BE2C (cell line): ENCODE data around the gene CORO2B.

Experiments used
- DNase-seq: peaks from one replicate; pipeline ENCODE4 v3.0.0-alpha.2; 2020
- H3K27me3 ChIP-seq: fragments of 250-450 bp; sonication (Bioruptor Pico); 2 replicates; pipeline ENCODE4 v1.5.1; 2020; ENCODE audit warnings: mild to moderate bottlenecking
- H3K36me3 ChIP-seq: fragments of 250-450 bp; sonication (Bioruptor Pico); 2 replicates; pipeline ENCODE4 v1.5.1; 2020; ENCODE audit warnings: mild to moderate bottlenecking
- H3K4me1 ChIP-seq: fragments of 250-450 bp; sonication (Bioruptor Pico); 2 replicates; pipeline ENCODE4 v1.5.1; 2020
- H3K4me3 ChIP-seq: 2 replicates; pipeline ENCODE4 v1.5.1; 2011; ENCODE audit warnings: low read depth, low read length
- H3K9me3 ChIP-seq: fragments of 250-450 bp; sonication (Bioruptor Pico); 2 replicates; pipeline ENCODE4 v1.5.1; 2020
- TF ChIP-seq, protein P1 (sequence below): IDR thresholded peaks from 2 replicates; pipeline ENCODE4 v1.5.1; 2012; ENCODE audit warnings: mild to moderate bottlenecking, low read depth, low read length

Gene CORO2B

DNA sequence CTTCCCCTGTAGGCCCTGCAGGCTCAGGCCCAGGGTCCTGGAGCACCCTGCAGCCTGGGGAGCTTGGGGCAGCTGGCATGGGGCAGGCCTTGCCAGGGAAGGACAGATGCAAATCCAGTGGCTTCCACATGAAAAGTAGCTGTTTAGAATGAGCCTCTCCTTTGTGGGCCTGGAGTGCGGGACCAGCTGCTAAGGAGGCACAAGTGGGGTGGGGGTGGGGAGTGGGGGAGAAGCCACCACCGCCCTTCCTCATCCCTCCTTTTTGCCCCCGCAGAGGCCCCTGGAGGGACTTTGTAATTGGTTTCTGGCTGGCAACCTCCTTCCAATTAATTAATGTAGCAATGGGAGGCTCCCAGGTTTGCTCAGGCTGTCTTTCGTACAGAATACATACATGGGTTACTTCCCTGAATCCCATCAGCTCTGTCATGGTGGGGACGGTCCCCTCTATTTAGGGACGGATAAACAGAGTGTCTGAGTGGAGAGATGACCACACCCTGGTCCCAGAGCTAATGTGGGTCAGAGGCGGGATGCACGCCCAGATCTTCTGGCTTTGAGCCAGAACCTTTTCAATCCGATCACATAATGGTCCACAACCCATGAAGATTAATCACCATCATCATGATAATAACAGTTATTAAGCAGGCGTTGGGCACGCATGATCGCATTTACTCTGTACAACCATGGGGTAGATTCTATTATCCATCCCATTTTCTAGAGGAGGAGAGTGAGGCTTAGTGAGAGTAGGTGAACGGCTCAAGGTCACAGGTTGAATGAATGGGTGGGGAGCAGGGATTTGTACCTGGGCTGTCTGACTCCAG, 6.2 kb downstream of the CORO2B start:
- Histone ChIP-seq H3K27me3 (no peaks in the 10 kb centered on the region), H3K4me3 (no peak overlapping the region), H3K36me3 (no peaks in the 10 kb centered on the region), H3K9me3 (no peaks in the 10 kb centered on the region), H3K4me1 (0 out of 2 replicates have a peak, but pooled peaks cover 5% of the 10 kb centered on the region)
- DNase-seq, result no peak
- TF ChIP-seq, protein P1, sequence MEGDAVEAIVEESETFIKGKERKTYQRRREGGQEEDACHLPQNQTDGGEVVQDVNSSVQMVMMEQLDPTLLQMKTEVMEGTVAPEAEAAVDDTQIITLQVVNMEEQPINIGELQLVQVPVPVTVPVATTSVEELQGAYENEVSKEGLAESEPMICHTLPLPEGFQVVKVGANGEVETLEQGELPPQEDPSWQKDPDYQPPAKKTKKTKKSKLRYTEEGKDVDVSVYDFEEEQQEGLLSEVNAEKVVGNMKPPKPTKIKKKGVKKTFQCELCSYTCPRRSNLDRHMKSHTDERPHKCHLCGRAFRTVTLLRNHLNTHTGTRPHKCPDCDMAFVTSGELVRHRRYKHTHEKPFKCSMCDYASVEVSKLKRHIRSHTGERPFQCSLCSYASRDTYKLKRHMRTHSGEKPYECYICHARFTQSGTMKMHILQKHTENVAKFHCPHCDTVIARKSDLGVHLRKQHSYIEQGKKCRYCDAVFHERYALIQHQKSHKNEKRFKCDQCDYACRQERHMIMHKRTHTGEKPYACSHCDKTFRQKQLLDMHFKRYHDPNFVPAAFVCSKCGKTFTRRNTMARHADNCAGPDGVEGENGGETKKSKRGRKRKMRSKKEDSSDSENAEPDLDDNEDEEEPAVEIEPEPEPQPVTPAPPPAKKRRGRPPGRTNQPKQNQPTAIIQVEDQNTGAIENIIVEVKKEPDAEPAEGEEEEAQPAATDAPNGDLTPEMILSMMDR, result no peak

DNA sequence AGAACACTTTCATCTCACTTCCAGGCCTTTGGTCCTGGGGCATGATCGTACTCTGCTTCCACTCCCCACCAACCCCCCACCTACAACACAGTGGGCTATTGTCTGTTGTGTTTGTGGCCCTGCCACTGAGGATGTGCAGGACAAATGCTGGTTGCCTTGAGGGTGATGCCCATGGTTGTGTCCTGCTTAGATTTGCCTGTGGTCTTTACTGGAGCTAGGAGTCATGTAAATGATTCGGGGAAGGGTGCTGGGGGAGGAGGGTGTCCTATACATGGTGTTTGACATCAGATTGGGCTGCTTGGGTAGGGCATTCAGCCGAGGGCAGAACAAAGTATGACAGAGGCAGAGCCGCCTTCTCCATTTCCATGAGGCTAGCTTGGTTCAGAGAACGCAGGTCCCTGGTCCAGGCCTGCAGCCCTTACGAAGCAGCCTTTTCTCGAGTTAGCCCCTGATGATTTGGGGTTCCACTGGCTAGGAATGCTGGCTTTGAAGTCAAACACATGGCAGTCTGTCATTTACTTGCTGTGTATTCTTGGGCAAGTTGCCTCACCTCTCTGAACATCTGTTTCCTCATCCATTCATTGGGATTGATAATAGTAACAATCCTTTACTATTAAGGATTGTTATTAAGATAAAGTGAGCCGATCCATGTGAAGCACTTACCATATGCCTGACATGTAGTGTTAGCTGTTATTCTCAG, 6.9 kb downstream of the CORO2B start:
- H3K4me3 ChIP-seq, result no peak overlapping the region
- H3K27me3 ChIP-seq, result no peaks in the 10 kb centered on the region
- 0 out of 2 replicates have a peak, but pooled peaks cover 5% of the 10 kb centered on the region for H3K4me1 ChIP-seq
- no peaks in the 10 kb centered on the region for H3K36me3 ChIP-seq
- no peak for DNase-seq
- TF ChIP-seq, protein P1, result no peak
- H3K9me3 ChIP-seq, result no peaks in the 10 kb centered on the region

DNA sequence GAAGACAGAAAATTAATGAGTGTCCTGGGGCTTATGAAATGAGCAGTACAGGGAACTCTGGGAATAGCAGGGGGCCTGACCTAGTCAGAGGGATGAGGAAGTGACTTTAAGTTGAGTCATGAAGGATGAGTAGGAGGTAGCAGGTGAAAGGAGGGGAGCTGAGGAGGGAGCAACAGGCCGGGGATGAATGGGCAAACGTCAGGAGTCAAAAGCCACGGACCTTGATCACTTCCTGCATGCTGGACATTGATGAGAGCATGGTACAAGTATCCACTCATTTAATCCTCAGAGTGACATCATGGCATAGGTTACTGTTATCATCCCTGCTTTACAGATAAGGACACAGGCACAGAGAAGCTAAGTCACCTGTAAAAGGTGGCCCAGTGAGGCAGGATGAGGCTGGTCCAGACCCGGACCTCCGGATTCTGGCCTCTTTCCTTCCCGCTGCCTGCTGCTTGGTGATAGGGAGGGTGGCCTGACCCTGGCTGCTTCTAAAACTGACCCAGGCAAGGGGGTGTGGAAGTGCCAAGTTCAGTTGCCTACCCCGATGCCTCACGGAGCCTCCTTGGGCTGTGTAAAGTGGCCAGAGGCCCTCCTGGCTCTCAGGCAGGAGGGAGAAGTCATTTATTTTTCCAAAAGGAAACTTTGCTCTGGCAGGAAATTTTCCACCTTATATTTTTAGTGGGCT, 7.6 kb downstream of the CORO2B start:
- H3K27me3 ChIP-seq, result no peaks in the 10 kb centered on the region
- 0 out of 2 replicates have a peak, but pooled peaks cover 5% of the 10 kb centered on the region for H3K4me1 ChIP-seq
- no peaks in the 10 kb centered on the region for H3K36me3 ChIP-seq
- no peak for DNase-seq
- TF ChIP-seq, protein P1, result no peak
- no peaks in the 10 kb centered on the region for H3K9me3 ChIP-seq
- no peak overlapping the region for H3K4me3 ChIP-seq

DNA sequence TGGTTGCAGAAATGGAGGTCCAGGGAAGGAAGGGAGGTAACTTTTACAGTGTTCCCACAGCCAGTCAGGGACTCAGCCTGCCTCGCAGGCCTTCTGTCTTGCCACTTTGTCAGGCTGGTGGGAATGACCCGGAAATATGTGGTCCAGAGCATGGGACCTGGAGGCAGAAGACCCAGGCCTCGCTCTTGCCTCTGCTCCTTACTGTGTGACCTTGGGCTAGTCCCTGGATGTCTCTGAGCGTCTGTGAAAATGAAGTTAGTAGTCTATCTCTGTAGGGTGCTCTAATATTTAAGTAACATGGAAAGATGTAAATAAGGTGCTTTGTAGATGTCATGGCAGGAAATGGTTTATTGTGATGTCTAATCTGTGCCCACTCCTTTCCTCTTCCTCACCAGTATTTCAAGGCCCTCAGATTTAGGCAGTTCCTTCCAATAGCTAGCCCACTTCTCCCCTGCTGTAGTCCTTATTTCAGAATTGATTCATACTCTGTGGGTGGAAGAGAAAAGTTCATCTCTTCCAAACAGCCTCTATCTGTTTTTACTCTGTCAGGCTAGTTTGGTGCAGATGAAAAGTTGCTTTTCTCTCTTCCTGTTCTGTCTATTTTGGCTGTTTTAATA, 9.1 kb downstream of the CORO2B start:
- Histone ChIP-seq H3K36me3 (no peaks in the 10 kb centered on the region), H3K9me3 (no peaks in the 10 kb centered on the region), H3K4me1 (peaks cover 9% of the 10 kb centered on the region; the same call in 1 of the 2 replicates), H3K4me3 (no peak overlapping the region), H3K27me3 (no peaks in the 10 kb centered on the region)
- DNase-seq, result no peak
- TF ChIP-seq, protein P1, result no peak

DNA sequence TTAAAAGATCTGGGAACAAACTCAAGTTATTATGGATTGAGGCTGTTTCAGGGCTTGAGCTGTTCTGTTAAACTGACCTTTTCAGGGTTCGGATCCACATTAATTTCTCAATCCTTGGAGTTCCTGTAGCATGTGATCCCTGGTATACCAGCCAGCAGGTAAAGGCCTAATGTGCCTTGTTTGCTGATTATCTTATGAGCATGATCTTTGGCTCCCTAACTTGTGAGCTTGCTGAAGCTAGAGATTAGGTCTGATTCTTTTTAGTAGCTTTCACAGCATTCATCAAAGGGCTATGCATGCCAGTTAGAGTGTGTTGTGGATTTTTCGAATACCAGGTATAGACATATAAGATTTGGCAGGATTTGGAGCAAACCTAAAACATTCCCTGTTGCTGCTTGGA, 10.3 kb downstream of the CORO2B start:
- H3K9me3 ChIP-seq, result no peaks in the 10 kb centered on the region
- H3K27me3 ChIP-seq, result no peaks in the 10 kb centered on the region
- TF ChIP-seq, protein P1, result no peak
- H3K4me3 ChIP-seq, result no peak overlapping the region
- peaks cover 14% of the 10 kb centered on the region; the same call in 1 of the 2 replicates for H3K4me1 ChIP-seq
- no peak for DNase-seq
- H3K36me3 ChIP-seq, result no peaks in the 10 kb centered on the region
